Measurements from ENCODE around the gene MORN1.
"Not testable (repeated sequence)": the region's sequence is repeated elsewhere in the genome, so short reads cannot be mapped to it uniquely, and the experiment has no call there.

Gene MORN1

GRCh38 chr1:2391041-2391930 lies at the start of gene MORN1, which contains the start of gene RER1:
Gene MORN1, minus strand, starts transcription at chr1:2391554. Its CDS starts 21 bp downstream, at chr1:2391533.
Gene RER1, plus strand, starts transcription at chr1:2391841. Its CDS starts 3,950 bp downstream, at chr1:2395791.
- FAIRE-seq (peak; percentile 98), DNase-seq (ENCODE audit: insufficient read length, low spot score) (peak; percentile 96)

- FAIRE-seq, result peak; percentile 98
- not testable (repeated sequence) for DNase-seq (ENCODE audit: insufficient read length, low spot score)
Observed at GRCh38 chr1:2440346-2440745, 49.0 kb upstream of the MORN1 start.

- FAIRE-seq (no peak), DNase-seq (ENCODE audit: insufficient read length, low spot score) (no peak)
Observed at GRCh38 chr1:2439369-2439768, 48.0 kb upstream of the MORN1 start.

- no peak for FAIRE-seq
- DNase-seq (ENCODE audit: insufficient read length, low spot score), result no peak
Observed at GRCh38 chr1:2438641-2439040, 47.3 kb upstream of the MORN1 start.

GRCh38 chr1:2438038-2438437 lies 46.7 kb upstream of the MORN1 start:
- FAIRE-seq (no peak), DNase-seq (ENCODE audit: insufficient read length, low spot score) (no peak)

GRCh38 chr1:2437617-2438016 lies 46.3 kb upstream of the MORN1 start:
- DNase-seq (ENCODE audit: insufficient read length, low spot score) (no peak), FAIRE-seq (no peak)

GRCh38 chr1:2436876-2437275 lies 45.5 kb upstream of the MORN1 start:
- DNase-seq (ENCODE audit: insufficient read length, low spot score), result no peak
- no peak for FAIRE-seq

- no peak for FAIRE-seq
- DNase-seq (ENCODE audit: insufficient read length, low spot score), result no peak
Observed at GRCh38 chr1:2435746-2436355, 44.5 kb upstream of the MORN1 start.

- DNase-seq (ENCODE audit: insufficient read length, low spot score), result no peak
- FAIRE-seq, result no peak
Observed at GRCh38 chr1:2435091-2435490, 43.7 kb upstream of the MORN1 start.

GRCh38 chr1:2433936-2434655 lies 42.7 kb upstream of the MORN1 start:
- FAIRE-seq (no peak), DNase-seq (ENCODE audit: insufficient read length, low spot score) (no peak)

GRCh38 chr1:2433196-2433595 lies 41.8 kb upstream of the MORN1 start:
- no peak for DNase-seq (ENCODE audit: insufficient read length, low spot score)
- no peak for FAIRE-seq

- DNase-seq (ENCODE audit: insufficient read length, low spot score), result no peak
- FAIRE-seq, result no peak
Observed at GRCh38 chr1:2432441-2432844, 41.1 kb upstream of the MORN1 start.

GRCh38 chr1:2431518-2431917 lies 40.2 kb upstream of the MORN1 start:
- DNase-seq (ENCODE audit: insufficient read length, low spot score), result no peak
- FAIRE-seq, result no peak

GRCh38 chr1:2431103-2431502 lies 39.7 kb upstream of the MORN1 start:
- FAIRE-seq (no peak), DNase-seq (ENCODE audit: insufficient read length, low spot score) (no peak)

- DNase-seq (ENCODE audit: insufficient read length, low spot score) (no peak), FAIRE-seq (no peak)
Observed at GRCh38 chr1:2430592-2430973, 39.2 kb upstream of the MORN1 start.

- DNase-seq (ENCODE audit: insufficient read length, low spot score) (no peak), FAIRE-seq (no peak)
Observed at GRCh38 chr1:2429780-2430591, 38.6 kb upstream of the MORN1 start.

- FAIRE-seq, result no peak
- DNase-seq (ENCODE audit: insufficient read length, low spot score), result no peak
Observed at GRCh38 chr1:2428490-2428889, 37.1 kb upstream of the MORN1 start.

- no peak for DNase-seq (ENCODE audit: insufficient read length, low spot score)
Observed at GRCh38 chr1:2427976-2428375, 36.6 kb upstream of the MORN1 start.

GRCh38 chr1:2427051-2427450 lies 35.7 kb upstream of the MORN1 start:
- FAIRE-seq (no peak), DNase-seq (ENCODE audit: insufficient read length, low spot score) (no peak)

More at GRCh38 chr1:2427976-2428375, 36.6 kb upstream of the MORN1 start:
- no peak for FAIRE-seq

GRCh38 chr1:2426540-2426939 lies 35.2 kb upstream of the MORN1 start:
- DNase-seq (ENCODE audit: insufficient read length, low spot score) (no peak), FAIRE-seq (no peak)

- no peak for FAIRE-seq
- DNase-seq (ENCODE audit: insufficient read length, low spot score), result no peak
Observed at GRCh38 chr1:2425892-2426291, 34.5 kb upstream of the MORN1 start.

Measured in HTR-8/SVneo (cell line).